ENCODE results near the gene CSF2RB. TPM values are rescaled to one million over a fixed set of nuclear protein-coding genes. Genes with fewer than 3 reads are reported as not detected.

Gene CSF2RB
- total RNA-seq, 1 experiment from 2014 or later, result not detected

- Histone ChIP-seq H2AFZ (no peak overlapping the region), H4K20me1 (ENCODE audit: insufficient read depth) (no peaks in the 10 kb centered on the region), H3K79me2 (ENCODE audit: low read depth) (no peaks in the 10 kb centered on the region), H3K9me2 (ENCODE audit: insufficient read depth) (no peaks in the 10 kb centered on the region), H3K4me2 (no peak overlapping the region), H3F3A (ENCODE audit: insufficient read depth, low read depth) (no peaks in the 10 kb centered on the region), H3K27ac (no peak overlapping the region), H3K4me3 (no peak overlapping the region), H3K27me3 (ENCODE audit: insufficient read depth, low read depth) (no peaks in the 10 kb centered on the region; the same call in 1 of the 2 replicates), H3K36me3 (ENCODE audit: low read depth) (no peaks in the 10 kb centered on the region), H3K4me1 (replicated peaks; ENCODE audit: insufficient read depth) (peaks cover 16% of the 10 kb centered on the region; the same call in 1 of the 2 replicates), H3K9me3 (ENCODE audit: insufficient read depth, low read depth) (no peaks in the 10 kb centered on the region)
- TSS peak; percentile 50 for BruUV-seq (replicated peaks)
- TF ChIP-seq CTCF (conservative IDR thresholded peaks at IDR 0.05) (no peak), EZH2 (IDR thresholded peaks at IDR 0.05; ENCODE audit: low read depth) (no peak)
- ChIA-PET CTCF (no interaction called here), POLR2A (ENCODE audit: unreplicated experiment) (no interaction called here)
- DNase-seq, result no peak
- intact Hi-C loops (cut with micrococcal nuclease; ENCODE audit: unreplicated experiment), result no loop called here
Observed at GRCh38 chr22:36926309-36926708, 12.9 kb downstream of the CSF2RB start.

GRCh38 chr22:36926721-36927435 is 13.4 kb downstream of the CSF2RB start:
- Histone ChIP-seq H3K4me1 (replicated peaks; ENCODE audit: insufficient read depth) (peaks cover 16% of the 10 kb centered on the region; the same call in 1 of the 2 replicates), H2AFZ (no peak overlapping the region), H3K4me2 (no peak overlapping the region), H3F3A (ENCODE audit: insufficient read depth, low read depth) (no peaks in the 10 kb centered on the region), H3K27me3 (ENCODE audit: insufficient read depth, low read depth) (no peaks in the 10 kb centered on the region; the same call in 1 of the 2 replicates), H3K36me3 (ENCODE audit: low read depth) (no peaks in the 10 kb centered on the region), H3K4me3 (no peak overlapping the region), H4K20me1 (ENCODE audit: insufficient read depth) (no peaks in the 10 kb centered on the region), H3K79me2 (ENCODE audit: low read depth) (no peaks in the 10 kb centered on the region), H3K9me2 (ENCODE audit: insufficient read depth) (no peaks in the 10 kb centered on the region), H3K9me3 (ENCODE audit: insufficient read depth, low read depth) (no peaks in the 10 kb centered on the region), H3K27ac (no peak overlapping the region)
- ChIA-PET CTCF (interaction anchor here (0.6 to 0.8 kb wide), 3 partner anchors 36 to 664 kb away, joined by 3 to 5 read pairs (median 3); no protein-coding TSS in a partner anchor), POLR2A (ENCODE audit: unreplicated experiment) (no interaction called here)
- no peak for DNase-seq
- intact Hi-C loops (cut with micrococcal nuclease; ENCODE audit: unreplicated experiment), result no loop called here
- no TSS peak for BruUV-seq (replicated peaks)
- TF ChIP-seq EZH2 (IDR thresholded peaks at IDR 0.05; ENCODE audit: low read depth) (no peak), CTCF (conservative IDR thresholded peaks at IDR 0.05) (no peak)

- CTCF ChIA-PET, result interaction anchor here (0.6 kb wide), 1 partner anchor 663 kb away, joined by 5 read pairs; no protein-coding TSS in a partner anchor
Observed at GRCh38 chr22:36927671-36928070, 14.2 kb downstream of the CSF2RB start.

More at GRCh38 chr22:36927671-36928070, 14.2 kb downstream of the CSF2RB start:
- no peak for DNase-seq
- H3K27me3 ChIP-seq (ENCODE audit: insufficient read depth, low read depth), result no peaks in the 10 kb centered on the region; the same call in 1 of the 2 replicates
- no peak for TF ChIP-seq CTCF (conservative IDR thresholded peaks at IDR 0.05)
- TF ChIP-seq EZH2 (IDR thresholded peaks at IDR 0.05; ENCODE audit: low read depth), result no peak
- no peak overlapping the region for H3K27ac ChIP-seq
- no peak overlapping the region for H2AFZ ChIP-seq
- H3K9me3 ChIP-seq (ENCODE audit: insufficient read depth, low read depth), result no peaks in the 10 kb centered on the region
- POLR2A ChIA-PET (ENCODE audit: unreplicated experiment), result no interaction called here
- H3K4me2 ChIP-seq, result no peak overlapping the region
- H3K4me1 ChIP-seq (replicated peaks; ENCODE audit: insufficient read depth), result peaks cover 8% of the 10 kb centered on the region; the same call in 1 of the 2 replicates
- H3K79me2 ChIP-seq (ENCODE audit: low read depth), result no peaks in the 10 kb centered on the region
- no peak overlapping the region for H3K4me3 ChIP-seq
- H4K20me1 ChIP-seq (ENCODE audit: insufficient read depth), result no peaks in the 10 kb centered on the region
- intact Hi-C loops (cut with micrococcal nuclease; ENCODE audit: unreplicated experiment), result no loop called here
- no peaks in the 10 kb centered on the region for H3K36me3 ChIP-seq (ENCODE audit: low read depth)
- no TSS peak for BruUV-seq (replicated peaks)
- H3K9me2 ChIP-seq (ENCODE audit: insufficient read depth), result no peaks in the 10 kb centered on the region
- no peaks in the 10 kb centered on the region for H3F3A ChIP-seq (ENCODE audit: insufficient read depth, low read depth)
